Liver (tissue), 9 donors: ENCODE measurements around the gene LEMD3. TPM values are rescaled to one million over a fixed set of nuclear protein-coding genes. Genes with fewer than 3 reads are reported as not detected.

Experiments
- DNase-seq: peaks from one replicate; pipeline ENCODE4 v3.0.0-alpha.2; 2017; ENCODE audit warnings: low spot score
- H3K27ac ChIP-seq, 2 donors: one replicate each; pipeline ENCODE4 v1.7.0; 2013; ENCODE audit warnings: inconsistent platforms in 2 of 2, low read length in 2 of 2, control low read depth in 1 of 2, low read depth in 1 of 2, mild to moderate bottlenecking in 1 of 2
- H3K27me3 ChIP-seq, 4 donors: one replicate each; pipeline versions ENCODE4 v1.6.1 to v1.7.0; 2013; ENCODE audit warnings: low read length in 3 of 4, inconsistent platforms in 1 of 4, mild to moderate bottlenecking in 1 of 4, moderate library complexity in 1 of 4; ENCODE audit not compliant: control insufficient read depth in 4 of 4, insufficient read depth in 4 of 4
- H3K36me3 ChIP-seq, 4 donors: one replicate each; pipeline versions ENCODE4 v1.6.1 to v1.7.0; 2013; ENCODE audit warnings: low read length in 3 of 4, mild to moderate bottlenecking in 3 of 4, low read depth in 1 of 4, moderate library complexity in 1 of 4; ENCODE audit not compliant: control insufficient read depth in 4 of 4, insufficient read depth in 3 of 4
- H3K4me1 ChIP-seq, 4 donors: one replicate each; pipeline versions ENCODE4 v1.6.1 to v1.7.0; 2013; ENCODE audit warnings: low read length in 3 of 4, mild to moderate bottlenecking in 3 of 4, moderate library complexity in 1 of 4; ENCODE audit not compliant: control insufficient read depth in 4 of 4, insufficient read depth in 4 of 4
- H3K4me3 ChIP-seq, 3 donors: one replicate each; pipeline versions ENCODE4 v1.6.1 to v1.7.0; 2013; ENCODE audit warnings: low read length in 3 of 3, control low read depth in 1 of 3, low read depth in 1 of 3, mild to moderate bottlenecking in 1 of 3
- H3K9ac ChIP-seq, 2 donors: one replicate each; pipeline ENCODE4 v1.7.0; 2013; ENCODE audit warnings: low read length in 2 of 2, mild to moderate bottlenecking in 2 of 2, moderate library complexity in 2 of 2, control low read depth in 1 of 2, low read depth in 1 of 2
- H3K9me3 ChIP-seq, 4 donors: one replicate each; pipeline versions ENCODE4 v1.6.1 to v1.7.0; 2013; ENCODE audit warnings: low read length in 3 of 4; ENCODE audit not compliant: control insufficient read depth in 4 of 4
- ATF3 ChIP-seq: IDR thresholded peaks from 2 replicates; pipeline ENCODE4 v1.6.1; 2016; ENCODE audit warnings: antibody characterized with exemption
- EGR1 ChIP-seq, 2 donors: IDR thresholded peaks; 2 replicates each; pipeline ENCODE4 v1.6.1; 2016 to 2018; ENCODE audit warnings: antibody characterized with exemption in 2 of 2, low read depth in 2 of 2
- FOXA1 ChIP-seq: IDR thresholded peaks from 2 replicates; pipeline ENCODE4 v1.6.1; 2016; ENCODE audit warnings: antibody characterized with exemption
- FOXA2 ChIP-seq: IDR thresholded peaks from 2 replicates; pipeline ENCODE4 v1.6.1; 2016; ENCODE audit warnings: antibody characterized with exemption
- GABPA ChIP-seq, 2 donors: IDR thresholded peaks in 1 of 2; conservative IDR thresholded peaks in 1 of 2; 2 replicates each; pipeline ENCODE4 v1.6.1; 2016; ENCODE audit warnings: antibody characterized with exemption in 2 of 2, mild to moderate bottlenecking in 1 of 2, moderate library complexity in 1 of 2
- HNF4A ChIP-seq, 2 donors: conservative IDR thresholded peaks; 2 replicates each; pipeline ENCODE4 v1.6.1; 2016; ENCODE audit warnings: antibody characterized with exemption in 2 of 2, mild to moderate bottlenecking in 2 of 2
- HNF4G ChIP-seq: IDR thresholded peaks from 2 replicates; pipeline ENCODE4 v1.6.1; 2016; ENCODE audit warnings: antibody characterized with exemption
- JUND ChIP-seq, 2 donors: IDR thresholded peaks; 2 replicates each; pipeline ENCODE4 v1.6.1; 2016; ENCODE audit warnings: antibody characterized with exemption in 2 of 2
- NR2F2 ChIP-seq: IDR thresholded peaks from 2 replicates; pipeline ENCODE4 v1.6.1; 2016; ENCODE audit warnings: antibody characterized with exemption
- RAD21 ChIP-seq, 2 donors: IDR thresholded peaks; 2 replicates each; pipeline ENCODE4 v1.6.1; 2016; ENCODE audit warnings: antibody characterized with exemption in 2 of 2, mild to moderate bottlenecking in 2 of 2
- RXRA ChIP-seq, 2 donors: IDR thresholded peaks; 2 replicates each; pipeline ENCODE4 v1.6.1; 2017 to 2018; ENCODE audit warnings: antibody characterized with exemption in 2 of 2, mild to moderate bottlenecking in 1 of 2
- SP1 ChIP-seq: IDR thresholded peaks from 2 replicates; pipeline ENCODE4 v1.6.1; 2018; ENCODE audit warnings: antibody characterized with exemption, mild to moderate bottlenecking
- TAF1 ChIP-seq: conservative IDR thresholded peaks from 2 replicates; pipeline ENCODE4 v1.6.1; 2016; ENCODE audit warnings: antibody characterized with exemption, mild to moderate bottlenecking
- YY1 ChIP-seq: IDR thresholded peaks from 2 replicates; pipeline ENCODE4 v1.6.1; 2016; ENCODE audit warnings: antibody characterized with exemption, mild to moderate bottlenecking
- WGBS: extraction: QIAGEN DNeasy Blood & Tissue Kit; methylation state at CpG from one replicate; pipeline ENCODE4 v1.1.7; 2013; 5-methylcytosine and 5-hydroxymethylcytosine counted together
- polyA plus RNA-seq, 2 donors: library from polyadenylated mRNA; stranded (reverse) in 1 of 2; unstranded in 1 of 2; fragments of 200-250 nt in 1 of 2; fragments of >200 nt in 1 of 2; fragmentation: Nextera tagmentation in 1 of 2; extraction: Ambion mirVana in 1 of 2; gene quantifications; one replicate each; pipeline versions ENCODE4 v1.2.1 to v1.2.3, GENCODE V29; 2013 to 2015
- total RNA-seq, 2 donors: library from RNA; depleted of rRNA; stranded (reverse); fragments of >200 nt; gene quantifications; one replicate each; pipeline ENCODE4 v1.2.3, GENCODE V29; 2014
- TF ChIP-seq, protein P1 (sequence below): IDR thresholded peaks from 2 replicates; pipeline ENCODE4 v1.6.1; 2016; ENCODE audit warnings: antibody characterized with exemption, mild to moderate bottlenecking
- TF ChIP-seq, protein P2 (sequence below): fragments of 150-350 bp; IDR thresholded peaks from 2 replicates; pipeline ENCODE4 v1.5.1; 2017; ENCODE audit warnings: improper control_type of control experiment, low read depth, low read length; ENCODE audit not compliant: missing input control
- donor health status: healthy.
- donor health status: healthy.
- donor health status: healthy.
- donor health status: healthy.
- donor health status: healthy.

LEMD3 gene
- total and polyA plus RNA-seq, 4 donors, result 3.5 to 19.5 (median 11.3) TPM

- H3K27ac ChIP-seq, result no peak overlapping the region
- no peaks in the 10 kb centered on the region for H3K9me3 ChIP-seq
- TF ChIP-seq NR2F2 (no peak), SP1 (no peak), GABPA (IDR thresholded peaks at IDR 0.05 in 1 of 2, conservative IDR thresholded peaks at IDR 0.05 in 1 of 2) (no peak)
- H3K36me3 ChIP-seq, result no peaks in the 10 kb centered on the region
- WGBS, result 93% methylated on average over 2 of the region's 2 CpGs
- DNase-seq, result no peak
- H3K4me3 ChIP-seq, result no peak overlapping the region
- H3K27me3 ChIP-seq, result no peaks in the 10 kb centered on the region
- no peak overlapping the region for H3K9ac ChIP-seq
- H3K4me1 ChIP-seq, result no peaks in the 10 kb centered on the region
These were observed 26.1 kb downstream of the LEMD3 start for GRCh38 chr12:65195387-65196055.

DNA sequence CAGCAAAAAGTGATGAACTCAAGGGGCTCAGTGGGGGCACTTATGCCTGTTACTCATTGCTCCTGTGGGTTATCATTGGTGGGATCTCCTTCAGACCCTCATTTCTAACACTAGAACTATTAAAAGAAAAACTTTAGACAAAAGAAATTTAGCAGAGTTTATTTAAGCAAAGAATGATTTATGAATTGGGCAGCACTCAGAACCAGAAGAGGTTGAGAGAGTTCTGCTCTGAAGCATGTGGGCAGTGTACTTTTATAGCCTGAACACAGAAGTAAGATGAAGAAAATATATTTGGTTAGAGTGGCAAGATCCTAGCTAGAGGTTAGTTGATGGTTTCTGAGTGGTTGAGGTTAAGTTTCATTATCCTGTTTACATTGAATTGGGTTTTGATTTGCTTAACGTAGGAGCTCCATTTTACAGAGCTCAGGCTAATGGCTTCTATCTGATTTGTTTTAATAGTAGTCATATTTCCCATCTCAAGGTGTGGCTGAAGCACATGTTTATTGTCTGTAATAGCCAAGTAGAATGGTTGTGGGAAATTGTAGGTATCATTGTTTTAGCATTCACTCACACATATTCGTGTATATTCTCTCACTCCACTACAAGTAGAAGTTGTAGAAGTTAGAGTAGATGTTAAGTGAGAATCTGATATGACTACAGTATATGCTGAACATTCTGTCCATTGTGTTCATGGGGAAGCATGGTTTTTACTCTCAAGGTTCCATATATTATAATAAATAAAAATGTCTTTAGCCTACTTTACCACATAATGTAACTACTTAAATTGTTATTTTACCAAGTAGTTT, 27.6 kb downstream of the LEMD3 start:
- Histone ChIP-seq H3K9me3 (no peaks in the 10 kb centered on the region), H3K9ac (no peak overlapping the region), H3K36me3 (no peaks in the 10 kb centered on the region), H3K4me3 (no peak overlapping the region), H3K27ac (no peak overlapping the region), H3K4me1 (no peaks in the 10 kb centered on the region), H3K27me3 (no peaks in the 10 kb centered on the region)
- TF ChIP-seq JUND (IDR thresholded peaks at IDR 0.05), result no peak
- TF ChIP-seq GABPA (IDR thresholded peaks at IDR 0.05 in 1 of 2, conservative IDR thresholded peaks at IDR 0.05 in 1 of 2), result no peak
- no peak for TF ChIP-seq EGR1 (IDR thresholded peaks at IDR 0.05; ENCODE audit: low read depth in 2 of 2)
- TF ChIP-seq YY1, result no peak
- TF ChIP-seq RXRA (IDR thresholded peaks at IDR 0.05), result no peak
- TF ChIP-seq ATF3, result no peak
- TF ChIP-seq FOXA1, result no peak
- TF ChIP-seq, protein P1, sequence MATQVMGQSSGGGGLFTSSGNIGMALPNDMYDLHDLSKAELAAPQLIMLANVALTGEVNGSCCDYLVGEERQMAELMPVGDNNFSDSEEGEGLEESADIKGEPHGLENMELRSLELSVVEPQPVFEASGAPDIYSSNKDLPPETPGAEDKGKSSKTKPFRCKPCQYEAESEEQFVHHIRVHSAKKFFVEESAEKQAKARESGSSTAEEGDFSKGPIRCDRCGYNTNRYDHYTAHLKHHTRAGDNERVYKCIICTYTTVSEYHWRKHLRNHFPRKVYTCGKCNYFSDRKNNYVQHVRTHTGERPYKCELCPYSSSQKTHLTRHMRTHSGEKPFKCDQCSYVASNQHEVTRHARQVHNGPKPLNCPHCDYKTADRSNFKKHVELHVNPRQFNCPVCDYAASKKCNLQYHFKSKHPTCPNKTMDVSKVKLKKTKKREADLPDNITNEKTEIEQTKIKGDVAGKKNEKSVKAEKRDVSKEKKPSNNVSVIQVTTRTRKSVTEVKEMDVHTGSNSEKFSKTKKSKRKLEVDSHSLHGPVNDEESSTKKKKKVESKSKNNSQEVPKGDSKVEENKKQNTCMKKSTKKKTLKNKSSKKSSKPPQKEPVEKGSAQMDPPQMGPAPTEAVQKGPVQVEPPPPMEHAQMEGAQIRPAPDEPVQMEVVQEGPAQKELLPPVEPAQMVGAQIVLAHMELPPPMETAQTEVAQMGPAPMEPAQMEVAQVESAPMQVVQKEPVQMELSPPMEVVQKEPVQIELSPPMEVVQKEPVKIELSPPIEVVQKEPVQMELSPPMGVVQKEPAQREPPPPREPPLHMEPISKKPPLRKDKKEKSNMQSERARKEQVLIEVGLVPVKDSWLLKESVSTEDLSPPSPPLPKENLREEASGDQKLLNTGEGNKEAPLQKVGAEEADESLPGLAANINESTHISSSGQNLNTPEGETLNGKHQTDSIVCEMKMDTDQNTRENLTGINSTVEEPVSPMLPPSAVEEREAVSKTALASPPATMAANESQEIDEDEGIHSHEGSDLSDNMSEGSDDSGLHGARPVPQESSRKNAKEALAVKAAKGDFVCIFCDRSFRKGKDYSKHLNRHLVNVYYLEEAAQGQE, result no peak
- TF ChIP-seq TAF1, result no peak
- TF ChIP-seq SP1, result no peak
- TF ChIP-seq, protein P2, sequence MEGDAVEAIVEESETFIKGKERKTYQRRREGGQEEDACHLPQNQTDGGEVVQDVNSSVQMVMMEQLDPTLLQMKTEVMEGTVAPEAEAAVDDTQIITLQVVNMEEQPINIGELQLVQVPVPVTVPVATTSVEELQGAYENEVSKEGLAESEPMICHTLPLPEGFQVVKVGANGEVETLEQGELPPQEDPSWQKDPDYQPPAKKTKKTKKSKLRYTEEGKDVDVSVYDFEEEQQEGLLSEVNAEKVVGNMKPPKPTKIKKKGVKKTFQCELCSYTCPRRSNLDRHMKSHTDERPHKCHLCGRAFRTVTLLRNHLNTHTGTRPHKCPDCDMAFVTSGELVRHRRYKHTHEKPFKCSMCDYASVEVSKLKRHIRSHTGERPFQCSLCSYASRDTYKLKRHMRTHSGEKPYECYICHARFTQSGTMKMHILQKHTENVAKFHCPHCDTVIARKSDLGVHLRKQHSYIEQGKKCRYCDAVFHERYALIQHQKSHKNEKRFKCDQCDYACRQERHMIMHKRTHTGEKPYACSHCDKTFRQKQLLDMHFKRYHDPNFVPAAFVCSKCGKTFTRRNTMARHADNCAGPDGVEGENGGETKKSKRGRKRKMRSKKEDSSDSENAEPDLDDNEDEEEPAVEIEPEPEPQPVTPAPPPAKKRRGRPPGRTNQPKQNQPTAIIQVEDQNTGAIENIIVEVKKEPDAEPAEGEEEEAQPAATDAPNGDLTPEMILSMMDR, result no peak
- TF ChIP-seq NR2F2, result no peak
- TF ChIP-seq HNF4G, result no peak
- TF ChIP-seq FOXA2, result no peak
- no peak for TF ChIP-seq RAD21 (IDR thresholded peaks at IDR 0.05)
- TF ChIP-seq HNF4A (conservative IDR thresholded peaks at IDR 0.05), result no peak
- 90% methylated on average over 2 of the region's 2 CpGs for WGBS
- DNase-seq, result no peak
